WERI-Rb-1 (cell line): ENCODE data around the gene CACNA2D4.

Source experiments
- DNase-seq: peaks from one replicate; pipeline ENCODE4 v3.0.0-alpha.2; 2020
- H3K27ac ChIP-seq: fragments of 250-450 bp; sonication (Bioruptor Pico); 2 replicates; pipeline ENCODE4 v1.5.1; 2020; ENCODE audit warnings: mild to moderate bottlenecking, moderate library complexity
- H3K27me3 ChIP-seq: fragments of 250-450 bp; sonication (Bioruptor Pico); 2 replicates; pipeline ENCODE4 v1.5.1; 2021; ENCODE audit warnings: mild to moderate bottlenecking, low read depth, moderate library complexity; ENCODE audit not compliant: insufficient read depth, severe bottlenecking
- H3K36me3 ChIP-seq: fragments of 250-450 bp; sonication (Bioruptor Pico); 2 replicates; pipeline ENCODE4 v1.5.1; 2020; ENCODE audit warnings: mild to moderate bottlenecking, moderate library complexity
- H3K4me3 ChIP-seq: 2 replicates; pipeline ENCODE4 v1.5.1; 2011; ENCODE audit warnings: low read depth, mild to moderate bottlenecking, control low read depth, low read length
- H3K9me3 ChIP-seq: fragments of 250-450 bp; sonication (Bioruptor Pico); 2 replicates; pipeline ENCODE4 v1.5.1; 2021; ENCODE audit warnings: mild to moderate bottlenecking, moderate library complexity; ENCODE audit not compliant: severe bottlenecking
- CTCF ChIP-seq: IDR thresholded peaks from 2 replicates; pipeline ENCODE4 v1.5.1; 2011; ENCODE audit warnings: low read depth, mild to moderate bottlenecking, control low read depth, inconsistent platforms, low read length

Gene CACNA2D4

GRCh38 chr12:1890119-1890703, 28.2 kb downstream of the CACNA2D4 start:
- no peak for TF ChIP-seq CTCF
- peaks cover under 1% of the 10 kb centered on the region; the same call in 1 of the 2 replicates for H3K36me3 ChIP-seq
- H3K27me3 ChIP-seq, result no peaks in the 10 kb centered on the region
- no peak overlapping the region for H3K4me3 ChIP-seq
- DNase-seq, result no peak
- no peak overlapping the region for H3K27ac ChIP-seq
- no peaks in the 10 kb centered on the region for H3K9me3 ChIP-seq

GRCh38 chr12:1888923-1889322, 29.5 kb downstream of the CACNA2D4 start:
- no peak overlapping the region for H3K27ac ChIP-seq

GRCh38 chr12:1886396-1887008, 31.9 kb downstream of the CACNA2D4 start:
- no peaks in the 10 kb centered on the region for H3K9me3 ChIP-seq
- no peak for DNase-seq
- peaks cover 4% of the 10 kb centered on the region; the same call in 1 of the 2 replicates for H3K36me3 ChIP-seq
- no peak overlapping the region for H3K4me3 ChIP-seq
- no peak overlapping the region for H3K27ac ChIP-seq
- no peaks in the 10 kb centered on the region for H3K27me3 ChIP-seq
- TF ChIP-seq CTCF, result no peak

More at GRCh38 chr12:1888923-1889322, 29.5 kb downstream of the CACNA2D4 start:
- Histone ChIP-seq H3K4me3 (no peak overlapping the region), H3K9me3 (no peaks in the 10 kb centered on the region), H3K27me3 (no peaks in the 10 kb centered on the region), H3K36me3 (peaks cover 4% of the 10 kb centered on the region; the same call in 1 of the 2 replicates)
- no peak for TF ChIP-seq CTCF
- DNase-seq, result no peak

GRCh38 chr12:1885599-1886245, 32.7 kb downstream of the CACNA2D4 start:
- Histone ChIP-seq H3K27me3 (no peaks in the 10 kb centered on the region), H3K36me3 (peaks cover 4% of the 10 kb centered on the region; the same call in 1 of the 2 replicates), H3K4me3 (no peak overlapping the region), H3K27ac (no peak overlapping the region), H3K9me3 (no peaks in the 10 kb centered on the region)
- no peak for TF ChIP-seq CTCF
- DNase-seq, result no peak

- Histone ChIP-seq H3K27me3 (no peaks in the 10 kb centered on the region), H3K36me3 (peaks cover 4% of the 10 kb centered on the region; the same call in 1 of the 2 replicates), H3K27ac (no peak overlapping the region), H3K4me3 (no peak overlapping the region), H3K9me3 (no peaks in the 10 kb centered on the region)
- no peak for DNase-seq
- TF ChIP-seq CTCF, result no peak
Measured at GRCh38 chr12:1885082-1885596, 33.3 kb downstream of the CACNA2D4 start.
